GM19351 (cell line): Measurements from ENCODE around the gene CSRP3.
"Not testable (repeated sequence)": the region's sequence is repeated elsewhere in the genome, so short reads cannot be mapped to it uniquely, and the experiment has no call there.

Source experiments
- ATAC-seq: cut with Tn5 transposase; IDR thresholded peaks from one replicate; pipeline ENCODE4 v1.9.1; 2021; ENCODE audit warnings: mild to moderate bottlenecking, moderate library complexity; ENCODE audit not compliant: unreplicated experiment

The CSRP3 gene

DNA sequence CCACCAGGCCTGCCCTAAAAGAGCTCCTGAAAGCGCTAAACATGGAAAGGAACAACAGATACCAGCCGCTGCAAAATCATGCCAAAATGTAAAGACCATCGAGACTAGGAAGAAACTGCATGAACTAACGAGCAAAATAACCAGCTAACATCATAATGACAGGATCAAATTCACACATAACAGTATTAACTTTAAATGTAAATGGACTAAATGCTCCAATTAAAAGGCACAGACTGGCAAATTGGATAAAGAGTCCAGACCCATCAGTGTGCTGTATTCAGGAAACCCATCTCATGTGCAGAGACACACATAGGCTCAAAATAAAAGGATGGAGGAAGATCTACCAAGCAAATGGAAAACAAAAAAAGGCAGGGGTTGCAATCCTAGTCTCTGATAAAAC, 64.9 kb downstream of the CSRP3 start:
- ATAC-seq: not testable (repeated sequence)

DNA sequence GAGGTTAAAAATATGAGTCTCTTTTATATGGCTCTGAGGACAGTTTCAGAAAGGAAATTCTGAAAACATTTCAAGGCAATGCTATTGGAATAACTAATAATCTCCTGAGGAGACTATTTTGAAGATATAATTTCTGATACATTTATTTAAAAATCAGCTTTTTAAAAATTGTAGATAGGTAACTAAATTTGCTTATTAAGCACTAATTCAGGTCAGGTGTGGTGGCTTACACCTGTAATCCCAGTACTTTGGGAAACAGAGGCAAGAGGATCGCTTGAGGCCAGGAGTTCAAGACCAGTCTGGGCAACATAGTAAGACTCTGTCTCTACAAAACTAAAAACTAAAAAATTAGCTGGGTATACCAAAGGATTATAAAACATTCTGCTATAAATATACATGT, 67.8 kb downstream of the CSRP3 start:
- ATAC-seq: no peak
